HCT116 (cell line): ENCODE measurements around the gene PRRX1. TPM values are rescaled to one million over a fixed set of nuclear protein-coding genes. Genes with fewer than 3 reads are reported as not detected.

ENCODE experiments used
- ATAC-seq: fragments of 200-7000 bp; cut with Tn5 transposase; 2 replicates; pipeline ENCODE4 v1.9.1; 2020; ENCODE audit warnings: mild to moderate bottlenecking, moderate library complexity
- BruUV-seq: library from RNA; stranded (reverse); fragments of 400-500 nt; replicated peaks from 2 replicates; lab custom pipeline; 2021; lab: Mats Ljungman, UMichigan
- CTCF ChIA-PET: fragments of 300-600 bp; sonication (Branson Sonifier 250); formaldehyde crosslinking; loops from one replicate; lab custom pipeline; 2021; ENCODE audit warnings: antibody characterized with exemption; lab: Charles Lee
- POLR2A ChIA-PET: fragments of 300-600, 350-600 bp; sonication (Branson Sonifier 250); formaldehyde crosslinking; loops from one replicate; lab custom pipeline; 2021; ENCODE audit warnings: antibody characterized with exemption; lab: Charles Lee
- RAD21 ChIA-PET, 2 experiments: fragments of 300-600 bp; sonication (Branson Sonifier 250); formaldehyde crosslinking; loops; one replicate each; lab custom pipeline; 2023; ENCODE audit warnings: low total read pairs in 2 of 2; ENCODE audit not compliant: uncharacterized antibody in 2 of 2, unreplicated experiment in 2 of 2, low non-redundant PET in 1 of 2; lab: Charles Lee
- DNase-seq: peaks from one replicate; pipeline ENCODE4 v3.0.0-alpha.2; 2010; ENCODE audit warnings: low read depth, low spot score
- H2AFZ ChIP-seq: fragments of 200-600 bp; shearing (Covaris generic), sonication (generic); 2 replicates; pipeline ENCODE4 v1.6.1; 2017; ENCODE audit warnings: low read depth, mixed run types, mixed read lengths, antibody characterized with exemption, low read length; ENCODE audit not compliant: poor library complexity, severe bottlenecking
- H3K27ac ChIP-seq: 2 replicates; pipeline ENCODE4 v1.5.1; 2012; ENCODE audit warnings: low read depth, low read length
- H3K27me3 ChIP-seq: fragments of 200-600 bp; sonication (generic); 2 replicates; pipeline ENCODE4 v1.6.1; 2016; ENCODE audit warnings: mixed run types, low read length, mixed read lengths; ENCODE audit not compliant: insufficient read depth
- H3K36me3 ChIP-seq, 2 experiments: fragments of 200-500 bp in 1 of 2; fragments of 200-600 bp in 1 of 2; sonication (Bioruptor generic) in 1 of 2; sonication (generic) in 1 of 2; 2 replicates each; pipeline versions ENCODE4 v1.5.1 to v1.6.1; 2014 to 2016; ENCODE audit warnings: low read length in 2 of 2, inconsistent platforms in 1 of 2, mixed read lengths in 1 of 2, mixed run types in 1 of 2; ENCODE audit not compliant: insufficient read depth in 2 of 2, control insufficient read depth in 1 of 2
- H3K4me1 ChIP-seq, 2 experiments: fragments of 200-600 bp in 1 of 2; sonication (generic) in 1 of 2; 2 replicates each; pipeline versions ENCODE4 v1.5.1 to v1.6.1; 2012 to 2017; ENCODE audit warnings: low read length in 2 of 2, inconsistent platforms in 1 of 2, mild to moderate bottlenecking in 1 of 2, mixed read lengths in 1 of 2, mixed run types in 1 of 2, moderate library complexity in 1 of 2; ENCODE audit not compliant: insufficient read depth in 2 of 2, control insufficient read depth in 1 of 2
- H3K4me2 ChIP-seq: fragments of 200-600 bp; sonication (generic); 2 replicates; pipeline ENCODE4 v1.6.1; 2017; ENCODE audit warnings: mixed run types, low read length, mixed read lengths
- H3K4me3 ChIP-seq, 2 experiments: fragments of 200-600 bp in 1 of 2; sonication (generic) in 1 of 2; replicated peaks in 1 of 2; 2 replicates each; pipeline ENCODE4 v1.5.1; 2011 to 2016; ENCODE audit warnings: low read length in 2 of 2, control low read depth in 1 of 2, low read depth in 1 of 2, mild to moderate bottlenecking in 1 of 2, mixed read lengths in 1 of 2, mixed run types in 1 of 2
- H3K79me2 ChIP-seq: fragments of 200-600 bp; sonication (generic); 2 replicates; pipeline ENCODE4 v1.6.1; 2017; ENCODE audit warnings: mild to moderate bottlenecking, mixed run types, low read length, moderate library complexity, mixed read lengths; ENCODE audit not compliant: insufficient read depth
- H3K9ac ChIP-seq: fragments of 200-600 bp; sonication (generic); 2 replicates; pipeline ENCODE4 v1.6.1; 2016; ENCODE audit warnings: low read length, mixed read lengths
- H3K9me2 ChIP-seq: fragments of 200-600 bp; sonication (generic), shearing (Covaris generic); 2 replicates; pipeline ENCODE4 v1.6.1; 2017; ENCODE audit warnings: mixed run types, mild to moderate bottlenecking, moderate library complexity; ENCODE audit not compliant: insufficient read depth
- H3K9me3 ChIP-seq, 2 experiments: fragments of 200-500 bp in 1 of 2; fragments of 200-600 bp in 1 of 2; sonication (Bioruptor generic) in 1 of 2; sonication (generic) in 1 of 2; 2 replicates each; pipeline ENCODE4 v1.6.1; 2014 to 2017; ENCODE audit warnings: low read length in 2 of 2, mixed read lengths in 2 of 2, inconsistent platforms in 1 of 2, low read depth in 1 of 2, mild to moderate bottlenecking in 1 of 2, mixed run types in 1 of 2, moderate library complexity in 1 of 2; ENCODE audit not compliant: control insufficient read depth in 1 of 2, insufficient read depth in 1 of 2
- H4K20me1 ChIP-seq: fragments of 200-600 bp; sonication (generic), shearing (Covaris generic); 2 replicates; pipeline ENCODE4 v1.6.1; 2017; ENCODE audit warnings: mixed run types, mild to moderate bottlenecking, moderate library complexity; ENCODE audit not compliant: insufficient read depth
- CBX3 ChIP-seq: IDR thresholded peaks from 2 replicates; pipeline ENCODE4 v1.6.1; 2012; ENCODE audit warnings: low read depth
- CEBPB ChIP-seq: IDR thresholded peaks from 2 replicates; pipeline ENCODE4 v1.6.1; 2012; ENCODE audit warnings: low read depth
- EGR1 ChIP-seq: IDR thresholded peaks from 2 replicates; pipeline ENCODE4 v1.6.1; 2012; ENCODE audit warnings: low read depth
- ELF1 ChIP-seq: IDR thresholded peaks from 2 replicates; pipeline ENCODE4 v1.6.1; 2012; ENCODE audit warnings: low read depth, borderline replicate concordance
- FOSL1 ChIP-seq: IDR thresholded peaks from 2 replicates; pipeline ENCODE4 v1.6.1; 2012; ENCODE audit warnings: low read depth
- JUND ChIP-seq: IDR thresholded peaks from 2 replicates; pipeline ENCODE4 v1.6.1; 2012
- POLR2A ChIP-seq: IDR thresholded peaks from 2 replicates; pipeline ENCODE4 v1.7.0; 2011; ENCODE audit warnings: borderline replicate concordance; ENCODE audit not compliant: insufficient read depth, insufficient read length; ENCODE audit errors: extremely low read depth
- SIN3A ChIP-seq: IDR thresholded peaks from 2 replicates; pipeline ENCODE4 v1.6.1; 2012; ENCODE audit warnings: low read depth
- SRF ChIP-seq: IDR thresholded peaks from 2 replicates; pipeline ENCODE4 v1.6.1; 2012; ENCODE audit warnings: low read depth
- YY1 ChIP-seq: IDR thresholded peaks from 2 replicates; pipeline ENCODE4 v1.6.1; 2011; ENCODE audit warnings: low read length, low read depth, moderate library complexity, mild to moderate bottlenecking; ENCODE audit not compliant: insufficient replicate concordance; ENCODE audit errors: extremely low read depth
- ZBTB33 ChIP-seq: IDR thresholded peaks from 2 replicates; pipeline ENCODE4 v1.6.1; 2011; ENCODE audit warnings: mild to moderate bottlenecking, low read length, moderate library complexity; ENCODE audit not compliant: insufficient replicate concordance; ENCODE audit errors: extremely low read depth
- ZFX ChIP-seq: fragments of 450-650 bp; IDR thresholded peaks from 2 replicates; pipeline ENCODE4 v1.6.1; 2017
- ZNF274 ChIP-seq: fragments of 200-500 bp; sonication (Bioruptor generic); IDR thresholded peaks from 2 replicates; pipeline ENCODE4 v1.6.1; 2014; ENCODE audit warnings: mild to moderate bottlenecking, low read depth, low read length, inconsistent platforms
- intact Hi-C: fragments of 100-400 bp; cut with micrococcal nuclease; formaldehyde crosslinking; loops from 2 replicates; pipeline ENCODE4 v1.10.0; 2022
- total RNA-seq: library from RNA; stranded (reverse); gene quantifications from one replicate; pipeline ENCODE4 v1.2.1, GENCODE V29; 2021; ENCODE audit not compliant: unreplicated experiment
- TF ChIP-seq, protein P1 (sequence below): IDR thresholded peaks from 2 replicates; pipeline ENCODE4 v1.6.1; 2012
- TF ChIP-seq, protein P2 (sequence below): IDR thresholded peaks from 2 replicates; pipeline ENCODE4 v1.6.1; 2012
- TF ChIP-seq, protein P3 (sequence below): IDR thresholded peaks from 2 replicates; pipeline ENCODE4 v1.6.1; 2012; ENCODE audit warnings: low read depth
- TF ChIP-seq, protein P4 (sequence below), 3 experiments: fragments of 200-600 bp in 1 of 3; sonication (generic) in 1 of 3; IDR thresholded peaks in 2 of 3; conservative IDR thresholded peaks in 1 of 3; 2 replicates each; pipeline ENCODE4 v1.5.1; 2012 to 2017; ENCODE audit warnings: low read depth in 2 of 3, low read length in 2 of 3, antibody characterized with exemption in 1 of 3, borderline replicate concordance in 1 of 3, control low read depth in 1 of 3, mild to moderate bottlenecking in 1 of 3, mixed read lengths in 1 of 3, mixed run types in 1 of 3, moderate library complexity in 1 of 3; ENCODE audit not compliant: insufficient read depth in 1 of 3

PRRX1 gene
- total RNA-seq, 1 experiment from 2014 or later = 0.37 TPM

DNA sequence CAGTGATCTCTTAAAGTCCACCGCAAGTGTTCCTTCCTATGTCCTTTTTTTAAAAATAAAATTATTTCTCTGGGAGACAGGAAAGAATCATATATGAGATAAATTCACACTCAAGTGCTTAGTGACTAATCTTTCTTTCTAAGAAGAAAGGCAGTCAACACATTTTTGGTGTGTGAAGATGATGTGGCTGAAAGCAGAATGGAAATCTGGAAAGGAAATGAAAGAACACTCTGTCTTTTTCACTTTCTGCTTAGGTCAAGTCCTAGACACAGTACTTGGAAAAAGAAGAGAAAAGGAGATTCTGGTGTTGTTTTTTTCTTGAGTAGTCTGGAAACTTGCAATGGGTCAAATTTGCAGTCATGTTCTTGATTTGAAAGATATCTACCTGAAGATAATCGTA, 45.5 kb upstream of the PRRX1 start:
- no peaks in the 10 kb centered on the region for H3K36me3 ChIP-seq
- ChIA-PET POLR2A (no interaction called here), CTCF (no interaction called here), RAD21 (no interaction called here)
- ATAC-seq = no peak
- no peaks in the 10 kb centered on the region for H3K9me3 ChIP-seq
- no peak for DNase-seq
- no peaks in the 10 kb centered on the region for H3K9me2 ChIP-seq
- H2AFZ ChIP-seq = no peak overlapping the region
- H3K27me3 ChIP-seq = no peaks in the 10 kb centered on the region
- intact Hi-C loops = no loop called here
- no peak overlapping the region for H3K9ac ChIP-seq
- H3K79me2 ChIP-seq = no peaks in the 10 kb centered on the region
- peaks cover 0 to 11% of the 10 kb centered on the region in 2 experiments; a peak in 1 of 4 replicates for H3K4me1 ChIP-seq
- H3K4me2 ChIP-seq = no peak overlapping the region
- BruUV-seq = no TSS peak
- no peaks in the 10 kb centered on the region for H4K20me1 ChIP-seq
- TF ChIP-seq YY1 = no peak
- no peak for TF ChIP-seq SRF
- TF ChIP-seq FOSL1 = no peak
- TF ChIP-seq, protein P1, sequence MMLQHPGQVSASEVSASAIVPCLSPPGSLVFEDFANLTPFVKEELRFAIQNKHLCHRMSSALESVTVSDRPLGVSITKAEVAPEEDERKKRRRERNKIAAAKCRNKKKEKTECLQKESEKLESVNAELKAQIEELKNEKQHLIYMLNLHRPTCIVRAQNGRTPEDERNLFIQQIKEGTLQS = no peak
- no peak for TF ChIP-seq ZFX
- no peak for TF ChIP-seq CEBPB
- TF ChIP-seq, protein P2, sequence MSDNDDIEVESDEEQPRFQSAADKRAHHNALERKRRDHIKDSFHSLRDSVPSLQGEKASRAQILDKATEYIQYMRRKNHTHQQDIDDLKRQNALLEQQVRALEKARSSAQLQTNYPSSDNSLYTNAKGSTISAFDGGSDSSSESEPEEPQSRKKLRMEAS = no peak
- TF ChIP-seq, protein P3, sequence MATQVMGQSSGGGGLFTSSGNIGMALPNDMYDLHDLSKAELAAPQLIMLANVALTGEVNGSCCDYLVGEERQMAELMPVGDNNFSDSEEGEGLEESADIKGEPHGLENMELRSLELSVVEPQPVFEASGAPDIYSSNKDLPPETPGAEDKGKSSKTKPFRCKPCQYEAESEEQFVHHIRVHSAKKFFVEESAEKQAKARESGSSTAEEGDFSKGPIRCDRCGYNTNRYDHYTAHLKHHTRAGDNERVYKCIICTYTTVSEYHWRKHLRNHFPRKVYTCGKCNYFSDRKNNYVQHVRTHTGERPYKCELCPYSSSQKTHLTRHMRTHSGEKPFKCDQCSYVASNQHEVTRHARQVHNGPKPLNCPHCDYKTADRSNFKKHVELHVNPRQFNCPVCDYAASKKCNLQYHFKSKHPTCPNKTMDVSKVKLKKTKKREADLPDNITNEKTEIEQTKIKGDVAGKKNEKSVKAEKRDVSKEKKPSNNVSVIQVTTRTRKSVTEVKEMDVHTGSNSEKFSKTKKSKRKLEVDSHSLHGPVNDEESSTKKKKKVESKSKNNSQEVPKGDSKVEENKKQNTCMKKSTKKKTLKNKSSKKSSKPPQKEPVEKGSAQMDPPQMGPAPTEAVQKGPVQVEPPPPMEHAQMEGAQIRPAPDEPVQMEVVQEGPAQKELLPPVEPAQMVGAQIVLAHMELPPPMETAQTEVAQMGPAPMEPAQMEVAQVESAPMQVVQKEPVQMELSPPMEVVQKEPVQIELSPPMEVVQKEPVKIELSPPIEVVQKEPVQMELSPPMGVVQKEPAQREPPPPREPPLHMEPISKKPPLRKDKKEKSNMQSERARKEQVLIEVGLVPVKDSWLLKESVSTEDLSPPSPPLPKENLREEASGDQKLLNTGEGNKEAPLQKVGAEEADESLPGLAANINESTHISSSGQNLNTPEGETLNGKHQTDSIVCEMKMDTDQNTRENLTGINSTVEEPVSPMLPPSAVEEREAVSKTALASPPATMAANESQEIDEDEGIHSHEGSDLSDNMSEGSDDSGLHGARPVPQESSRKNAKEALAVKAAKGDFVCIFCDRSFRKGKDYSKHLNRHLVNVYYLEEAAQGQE = no peak
- no peak for TF ChIP-seq JUND
- no peak for TF ChIP-seq EGR1
- TF ChIP-seq, protein P4, sequence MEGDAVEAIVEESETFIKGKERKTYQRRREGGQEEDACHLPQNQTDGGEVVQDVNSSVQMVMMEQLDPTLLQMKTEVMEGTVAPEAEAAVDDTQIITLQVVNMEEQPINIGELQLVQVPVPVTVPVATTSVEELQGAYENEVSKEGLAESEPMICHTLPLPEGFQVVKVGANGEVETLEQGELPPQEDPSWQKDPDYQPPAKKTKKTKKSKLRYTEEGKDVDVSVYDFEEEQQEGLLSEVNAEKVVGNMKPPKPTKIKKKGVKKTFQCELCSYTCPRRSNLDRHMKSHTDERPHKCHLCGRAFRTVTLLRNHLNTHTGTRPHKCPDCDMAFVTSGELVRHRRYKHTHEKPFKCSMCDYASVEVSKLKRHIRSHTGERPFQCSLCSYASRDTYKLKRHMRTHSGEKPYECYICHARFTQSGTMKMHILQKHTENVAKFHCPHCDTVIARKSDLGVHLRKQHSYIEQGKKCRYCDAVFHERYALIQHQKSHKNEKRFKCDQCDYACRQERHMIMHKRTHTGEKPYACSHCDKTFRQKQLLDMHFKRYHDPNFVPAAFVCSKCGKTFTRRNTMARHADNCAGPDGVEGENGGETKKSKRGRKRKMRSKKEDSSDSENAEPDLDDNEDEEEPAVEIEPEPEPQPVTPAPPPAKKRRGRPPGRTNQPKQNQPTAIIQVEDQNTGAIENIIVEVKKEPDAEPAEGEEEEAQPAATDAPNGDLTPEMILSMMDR (IDR thresholded peaks at IDR 0.05 in 2 of 3, conservative IDR thresholded peaks at IDR 0.05 in 1 of 3; ENCODE audit: borderline replicate concordance in 1 of 3, insufficient read depth in 1 of 3, low read depth in 2 of 3, low read length in 2 of 3) = no peak
- no peak for TF ChIP-seq CBX3
- TF ChIP-seq SIN3A = no peak
- TF ChIP-seq POLR2A = no peak
- TF ChIP-seq ZBTB33 = no peak
- TF ChIP-seq ZNF274 = no peak
- TF ChIP-seq ELF1 = no peak
- no peak overlapping the region for H3K4me3 ChIP-seq
- no peak overlapping the region for H3K27ac ChIP-seq
